ENCODE measurements around the gene PDS5B.

Gene PDS5B

DNA sequence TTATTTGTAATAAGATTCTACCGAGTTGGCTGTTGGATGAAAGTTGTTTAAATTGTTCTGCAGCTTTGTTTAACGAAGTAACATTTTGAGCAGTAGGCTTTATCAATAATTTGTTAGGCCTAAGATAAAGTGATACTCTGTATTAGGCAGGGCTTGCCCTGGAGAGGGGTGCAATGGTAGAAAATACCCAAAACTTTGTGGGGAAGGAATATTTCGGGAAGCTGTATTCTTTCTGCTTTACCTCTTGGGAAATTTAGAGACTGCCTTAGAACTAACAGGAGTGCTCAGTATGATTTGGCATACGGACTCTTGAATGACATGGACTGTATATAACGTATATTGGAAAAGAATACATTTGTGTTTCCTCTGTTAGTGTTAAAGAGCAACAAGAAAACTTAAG, 2.5 kb downstream of the PDS5B start:
- TF ChIP-seq, protein P1, sequence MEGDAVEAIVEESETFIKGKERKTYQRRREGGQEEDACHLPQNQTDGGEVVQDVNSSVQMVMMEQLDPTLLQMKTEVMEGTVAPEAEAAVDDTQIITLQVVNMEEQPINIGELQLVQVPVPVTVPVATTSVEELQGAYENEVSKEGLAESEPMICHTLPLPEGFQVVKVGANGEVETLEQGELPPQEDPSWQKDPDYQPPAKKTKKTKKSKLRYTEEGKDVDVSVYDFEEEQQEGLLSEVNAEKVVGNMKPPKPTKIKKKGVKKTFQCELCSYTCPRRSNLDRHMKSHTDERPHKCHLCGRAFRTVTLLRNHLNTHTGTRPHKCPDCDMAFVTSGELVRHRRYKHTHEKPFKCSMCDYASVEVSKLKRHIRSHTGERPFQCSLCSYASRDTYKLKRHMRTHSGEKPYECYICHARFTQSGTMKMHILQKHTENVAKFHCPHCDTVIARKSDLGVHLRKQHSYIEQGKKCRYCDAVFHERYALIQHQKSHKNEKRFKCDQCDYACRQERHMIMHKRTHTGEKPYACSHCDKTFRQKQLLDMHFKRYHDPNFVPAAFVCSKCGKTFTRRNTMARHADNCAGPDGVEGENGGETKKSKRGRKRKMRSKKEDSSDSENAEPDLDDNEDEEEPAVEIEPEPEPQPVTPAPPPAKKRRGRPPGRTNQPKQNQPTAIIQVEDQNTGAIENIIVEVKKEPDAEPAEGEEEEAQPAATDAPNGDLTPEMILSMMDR (IDR thresholded peaks at IDR 0.05; ENCODE audit: borderline replicate concordance, control extremely low read depth, extremely low read depth, insufficient read depth, missing control alignments) = no peak
- no peak for DNase-seq (ENCODE audit: low spot score)
- in situ Hi-C loops (cut with MboI; ENCODE audit: low sequenced_read_pairs, unreplicated experiment) = loop anchor here (25.0 kb wide), 3 partner anchors 324 to 949 kb away; partner anchors contain the start of gene KL

DNA sequence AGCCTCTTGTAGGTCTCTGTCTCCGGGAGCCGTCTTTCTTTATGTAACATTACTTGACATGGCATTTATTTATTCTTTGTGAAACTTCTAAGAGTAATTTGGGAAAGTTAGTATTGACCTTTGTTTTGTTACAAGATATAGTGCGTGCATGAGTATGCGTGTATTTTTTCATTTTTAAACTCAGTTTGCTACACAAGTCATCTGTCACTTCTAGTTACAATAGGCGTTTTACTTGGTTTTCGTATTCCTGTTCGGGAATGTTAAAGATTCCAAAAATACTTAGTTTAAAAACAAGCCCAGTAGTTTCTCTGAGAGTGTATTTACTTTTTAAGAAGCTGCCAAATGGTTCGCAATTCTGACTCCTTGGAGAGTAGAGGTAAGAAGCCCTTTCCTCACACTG, 3.2 kb downstream of the PDS5B start:
- in situ Hi-C loops (cut with MboI; ENCODE audit: low sequenced_read_pairs, unreplicated experiment) = loop anchor here (25.0 kb wide), 3 partner anchors 323 to 948 kb away; partner anchors contain the start of gene KL
- DNase-seq (ENCODE audit: low spot score) = no peak
- TF ChIP-seq, protein P1 (IDR thresholded peaks at IDR 0.05; ENCODE audit: borderline replicate concordance, control extremely low read depth, extremely low read depth, insufficient read depth, missing control alignments) = no peak

DNA sequence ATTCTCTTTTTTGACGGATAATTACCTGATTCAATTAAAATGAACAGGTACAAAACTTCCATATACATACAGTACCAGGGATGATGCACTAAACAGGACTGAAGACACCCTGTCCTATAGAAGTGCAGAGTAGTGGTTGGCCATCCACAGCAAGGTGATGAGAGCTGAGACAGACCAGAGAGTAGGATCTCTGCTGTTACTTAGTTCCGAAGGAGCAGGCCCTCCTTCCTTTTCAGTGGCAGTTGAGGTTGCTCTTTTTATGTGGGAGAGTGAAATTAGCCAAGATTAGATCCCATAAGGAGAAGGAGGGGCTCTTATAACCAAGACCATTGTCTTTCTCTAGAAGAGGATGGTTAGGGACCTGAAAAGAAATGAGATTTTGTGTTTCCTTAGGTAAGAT, 4.0 kb downstream of the PDS5B start:
- DNase-seq (ENCODE audit: low spot score) = no peak
- TF ChIP-seq, protein P1 (IDR thresholded peaks at IDR 0.05; ENCODE audit: borderline replicate concordance, control extremely low read depth, extremely low read depth, insufficient read depth, missing control alignments) = no peak
- in situ Hi-C loops (cut with MboI; ENCODE audit: low sequenced_read_pairs, unreplicated experiment) = loop anchor here (25.0 kb wide), 3 partner anchors 322 to 947 kb away; partner anchors contain the start of gene KL

DNA sequence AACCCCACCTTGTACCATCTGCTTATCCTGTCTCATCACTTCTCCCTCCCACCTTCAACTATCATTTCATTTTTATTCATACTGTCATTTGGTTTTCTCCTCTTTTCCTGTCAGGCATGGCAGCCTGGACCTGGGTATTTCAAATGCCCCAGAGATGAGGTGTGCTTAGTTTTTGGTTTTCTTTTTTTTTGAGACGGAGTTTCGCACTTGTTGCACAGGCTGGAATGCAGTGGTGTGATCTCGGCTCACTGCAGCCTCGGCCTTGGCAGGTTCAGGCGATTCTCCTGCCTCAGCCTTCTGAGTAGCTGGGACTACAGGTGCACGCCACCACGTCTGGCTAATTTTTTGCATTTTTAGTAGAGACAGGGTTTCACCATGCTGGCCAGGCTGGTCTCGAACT, 5.8 kb downstream of the PDS5B start:
- in situ Hi-C loops (cut with MboI; ENCODE audit: low sequenced_read_pairs, unreplicated experiment) = loop anchor here (25.0 kb wide), 3 partner anchors 320 to 945 kb away; partner anchors contain the start of gene KL
- TF ChIP-seq, protein P1 (IDR thresholded peaks at IDR 0.05; ENCODE audit: borderline replicate concordance, control extremely low read depth, extremely low read depth, insufficient read depth, missing control alignments) = no peak
- no peak for DNase-seq (ENCODE audit: low spot score)

DNA sequence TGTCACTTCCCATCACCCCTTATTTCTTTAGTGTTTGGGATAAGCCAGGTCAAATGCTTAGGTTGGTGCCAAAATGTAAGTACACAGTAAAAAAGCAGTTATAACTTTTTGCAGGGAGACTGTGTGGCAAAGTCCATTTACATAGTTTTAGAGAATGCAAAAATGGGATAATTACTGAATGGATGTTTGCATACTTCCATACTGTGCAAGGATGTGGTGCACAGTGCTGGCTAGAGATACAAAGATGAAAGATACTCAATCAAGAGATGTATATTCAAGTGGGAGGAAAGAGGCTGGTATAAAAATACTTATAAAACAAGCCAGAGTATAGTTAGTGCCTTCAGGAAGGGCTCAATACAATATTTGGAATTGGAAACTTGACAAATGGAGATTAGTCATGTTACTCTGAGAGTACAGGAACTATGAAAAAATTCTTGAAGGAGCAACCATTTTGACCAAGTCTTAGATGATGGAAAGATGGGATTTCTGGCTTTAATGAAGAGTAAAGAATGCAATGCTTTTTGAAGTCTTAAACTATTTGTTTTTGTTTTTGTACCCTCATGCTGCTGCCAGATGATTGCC, 8.0 kb downstream of the PDS5B start:
- no peak for DNase-seq (ENCODE audit: low spot score)
- in situ Hi-C loops (cut with MboI; ENCODE audit: low sequenced_read_pairs, unreplicated experiment) = loop anchor here (25.0 kb wide), 3 partner anchors 318 to 943 kb away; partner anchors contain the start of gene KL

DNA sequence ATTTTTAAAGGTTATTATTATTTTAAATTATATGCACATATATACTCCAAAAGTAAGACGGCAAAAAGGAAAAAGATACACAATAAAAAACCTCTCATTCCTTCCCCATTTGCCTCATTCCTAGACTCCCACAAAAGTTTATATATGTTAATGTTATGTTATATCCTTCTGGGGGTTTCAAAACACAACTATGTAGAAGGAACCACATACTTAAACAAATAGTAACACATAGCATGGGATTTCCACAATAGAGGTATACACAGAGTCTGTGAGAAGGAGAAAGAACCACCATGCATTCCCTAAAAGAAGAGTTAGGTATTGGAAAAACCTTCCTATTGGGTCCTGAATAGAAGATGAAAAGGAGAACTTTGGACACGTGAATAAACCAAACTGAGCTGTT, 9.1 kb downstream of the PDS5B start:
- TF ChIP-seq, protein P1 (IDR thresholded peaks at IDR 0.05; ENCODE audit: borderline replicate concordance, control extremely low read depth, extremely low read depth, insufficient read depth, missing control alignments) = no peak

More for the DNA sequence above, 8.0 kb downstream of the PDS5B start:
- TF ChIP-seq, protein P1 (IDR thresholded peaks at IDR 0.05; ENCODE audit: borderline replicate concordance, control extremely low read depth, extremely low read depth, insufficient read depth, missing control alignments) = no peak

More for the DNA sequence above, 9.1 kb downstream of the PDS5B start:
- DNase-seq (ENCODE audit: low spot score) = no peak
- in situ Hi-C loops (cut with MboI; ENCODE audit: low sequenced_read_pairs, unreplicated experiment) = loop anchor here (25.0 kb wide), 3 partner anchors 317 to 942 kb away; partner anchors contain the start of gene KL
